NCI-H2081 (cell line): ENCODE results near the gene FYN.
"Not testable (repeated sequence)": the region's sequence is repeated elsewhere in the genome, so short reads cannot be mapped to it uniquely, and the experiment has no call there.

Source experiments
- DNase-seq, 2 experiments: peaks; one replicate each; lab custom pipeline; 2025; lab: John Stamatoyannopoulos, UW

The FYN gene

DNA sequence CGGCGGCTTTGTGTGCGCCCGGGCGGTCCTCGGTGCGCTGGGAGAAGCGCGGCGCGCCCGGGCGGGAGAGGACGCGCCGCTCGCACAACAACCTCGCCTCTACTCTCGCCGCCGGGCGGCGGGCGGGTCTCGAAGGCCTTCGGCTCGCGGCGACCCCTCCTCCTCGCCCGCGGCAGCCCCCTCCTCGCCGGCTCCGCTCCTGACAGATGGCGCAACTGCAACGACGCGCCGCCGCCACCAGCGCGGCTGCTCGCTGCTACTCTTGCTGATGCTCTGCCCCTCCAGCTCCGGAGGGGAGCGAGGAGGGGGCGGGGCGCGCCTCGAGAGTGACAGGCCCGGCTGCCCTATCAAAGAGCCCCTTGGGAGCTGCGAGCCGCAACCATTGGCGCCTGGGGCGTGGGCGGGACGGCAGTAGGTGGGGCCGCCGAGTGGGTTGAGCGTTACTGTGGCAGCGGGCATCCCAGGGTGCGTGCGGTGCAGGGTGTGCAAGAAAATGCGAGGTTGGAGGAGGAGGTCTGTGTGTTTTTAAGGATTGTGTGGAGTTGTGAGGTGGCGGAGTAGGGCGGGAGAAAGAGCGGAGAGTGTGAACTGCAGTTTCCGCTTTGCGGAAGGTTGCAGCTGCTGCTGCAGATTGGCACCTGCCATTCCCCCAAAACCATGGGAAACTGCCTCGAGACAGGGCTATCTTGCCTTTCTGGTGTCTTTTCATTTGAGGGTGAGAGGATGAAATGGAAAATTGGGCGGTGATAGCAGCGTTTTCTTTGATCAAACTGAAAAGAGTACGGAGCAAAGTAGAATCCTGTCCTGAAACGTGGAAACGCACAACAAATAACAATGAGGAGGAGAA is at the start of gene FYN:
Gene FYN (minus strand): TSS at position 275 of the 847 bp plus-strand sequence. CDS start 153,401 bp downstream, outside the sequence.
- DNase-seq = peak; percentile 92 to 94

- peak in 1 of 2 experiments; percentile 70 for DNase-seq
Measured at GRCh38 chr6:111922454-111923297, 49.4 kb upstream of the FYN start.

DNA sequence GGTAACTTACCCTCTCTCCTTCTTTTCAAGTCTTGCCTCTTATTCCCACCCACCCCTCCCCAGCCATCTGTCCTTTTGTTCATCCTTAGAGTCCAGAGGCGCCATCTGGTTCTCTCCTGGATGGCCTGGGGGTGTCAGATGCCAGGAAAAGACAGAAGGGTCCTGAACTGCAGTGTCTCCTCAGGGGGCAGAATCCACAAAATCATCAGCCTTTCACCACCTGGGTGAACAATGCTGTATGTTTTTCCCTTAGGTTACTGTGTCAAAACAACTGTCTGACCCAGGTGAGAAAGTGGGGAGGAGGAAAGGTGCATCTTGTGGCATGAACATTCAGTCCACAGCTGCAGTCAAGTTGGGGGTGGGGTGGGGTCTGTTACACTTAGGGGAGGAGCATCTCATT is 47.9 kb upstream of the FYN start:
- DNase-seq = no peak

- DNase-seq = no peak
Measured at GRCh38 chr6:111920578-111920977, 47.3 kb upstream of the FYN start.

DNA sequence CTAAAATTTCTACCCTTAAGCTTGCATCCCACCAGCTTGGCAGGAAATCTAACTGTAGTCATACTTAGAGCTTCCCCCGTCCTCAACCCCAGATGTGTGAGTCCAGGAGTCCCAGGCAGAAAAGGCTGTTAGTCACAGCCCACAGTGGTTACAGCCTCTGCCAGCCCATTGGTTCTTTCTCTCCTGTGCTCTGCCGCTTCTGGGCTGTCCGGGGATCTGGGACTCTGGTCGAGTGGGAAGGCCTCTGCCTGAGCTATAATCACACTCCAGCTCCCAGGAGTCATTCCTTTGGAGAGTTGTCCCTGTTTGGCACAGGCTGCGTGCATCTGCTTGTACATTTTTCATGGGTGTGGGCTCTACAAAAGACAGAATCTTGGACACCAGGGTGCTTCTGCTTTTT is 45.6 kb upstream of the FYN start:
- no peak for DNase-seq

DNA sequence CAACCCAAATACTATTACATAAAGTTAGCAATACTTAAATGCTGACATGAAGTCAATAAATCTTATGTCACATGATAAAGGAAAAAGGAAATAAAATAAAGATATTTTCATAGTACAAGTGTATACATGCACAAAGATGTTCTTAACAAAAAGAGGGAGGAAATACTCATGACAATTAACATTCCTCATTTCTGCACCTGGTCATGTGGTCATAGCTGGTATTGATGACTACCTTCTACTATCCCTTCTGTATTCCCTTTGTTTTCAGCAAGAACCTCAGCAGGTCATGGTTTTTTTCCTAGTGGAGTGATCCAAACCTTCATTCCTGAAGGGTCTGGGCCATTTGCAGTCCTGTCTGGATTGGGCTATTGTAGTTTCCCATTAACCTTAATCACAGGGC is 43.5 kb upstream of the FYN start:
- DNase-seq = no peak

DNA sequence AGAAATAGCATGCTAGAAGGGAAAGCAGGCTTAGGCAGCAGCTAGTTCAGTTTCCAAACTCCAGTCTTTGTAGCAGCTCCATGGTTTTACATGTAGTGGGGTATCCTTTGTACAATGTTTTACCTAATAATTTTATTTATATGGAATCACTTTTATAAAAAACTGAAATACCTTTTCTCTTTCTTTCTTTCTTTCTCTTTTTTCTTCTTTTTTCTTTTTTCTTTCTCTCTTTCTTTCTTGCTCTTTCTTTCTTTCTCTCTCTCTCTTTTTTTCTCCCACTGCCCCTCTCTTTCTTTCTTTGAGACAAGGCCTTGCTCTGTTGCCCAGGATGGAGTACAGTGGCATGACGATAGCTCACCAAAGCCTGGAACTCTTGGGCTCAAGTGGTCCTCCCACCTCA is 41.4 kb upstream of the FYN start:
- DNase-seq = no peak

DNA sequence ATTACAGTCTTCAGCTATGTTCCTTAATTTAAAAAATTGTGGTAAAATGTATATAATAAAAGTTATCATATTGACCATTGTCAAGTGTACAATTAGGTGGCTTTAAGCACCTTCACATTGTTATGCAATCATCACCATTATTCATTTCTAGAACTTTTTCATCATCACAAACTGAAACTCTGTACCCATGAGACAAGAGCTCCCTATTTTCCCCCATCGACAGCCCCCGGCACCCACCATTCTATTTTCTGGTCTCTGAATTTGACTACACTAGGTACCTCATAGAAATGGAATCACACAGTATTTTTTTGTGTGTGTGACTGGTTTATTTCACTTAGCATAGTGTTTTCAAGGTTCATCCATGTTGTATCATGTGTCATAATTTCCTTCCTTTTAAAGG is 39.7 kb upstream of the FYN start:
- no peak for DNase-seq

- DNase-seq = no peak
Measured at GRCh38 chr6:111911428-111911827, 38.2 kb upstream of the FYN start.

DNA sequence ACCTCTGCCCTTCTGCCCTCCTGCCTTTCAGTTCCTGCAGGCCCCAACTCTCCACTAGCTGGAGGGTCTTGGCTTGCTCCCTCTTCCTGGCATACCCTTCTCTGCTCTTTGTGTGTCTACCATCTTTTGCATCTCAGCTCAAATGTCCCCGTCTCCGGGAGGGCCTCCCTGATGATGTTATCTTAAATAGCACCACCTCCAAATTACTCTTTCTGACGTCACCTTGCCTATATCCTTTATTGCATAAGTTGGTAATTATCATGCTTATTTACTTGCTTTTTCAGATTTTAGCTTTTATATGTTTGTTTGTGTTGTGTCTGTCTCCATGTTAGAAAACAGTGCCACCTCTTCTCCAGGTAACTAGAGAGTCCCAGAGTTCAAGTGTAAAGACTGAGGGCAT is 36.0 kb upstream of the FYN start:
- DNase-seq = no peak

DNA sequence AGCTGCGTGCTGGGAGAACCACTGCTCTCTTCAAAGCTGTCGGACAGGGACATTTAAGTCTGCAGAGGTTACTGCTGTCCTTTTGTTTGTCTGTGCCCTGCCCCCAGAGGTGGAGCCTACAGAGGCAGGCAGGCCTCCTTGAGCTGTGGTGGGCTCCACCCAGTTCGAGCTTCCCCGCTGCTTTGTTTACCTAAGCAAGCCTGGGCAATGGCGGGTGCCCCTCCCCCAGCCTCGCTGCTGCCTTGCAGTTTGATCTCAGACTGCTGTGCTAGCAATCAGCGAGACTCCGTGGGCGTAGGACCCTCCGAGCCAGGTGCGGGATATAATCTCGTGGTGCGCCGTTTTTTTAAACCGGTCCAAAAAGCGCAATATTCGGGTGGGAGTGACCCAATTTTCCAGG is 35.1 kb upstream of the FYN start:
- not testable (repeated sequence) for DNase-seq

DNA sequence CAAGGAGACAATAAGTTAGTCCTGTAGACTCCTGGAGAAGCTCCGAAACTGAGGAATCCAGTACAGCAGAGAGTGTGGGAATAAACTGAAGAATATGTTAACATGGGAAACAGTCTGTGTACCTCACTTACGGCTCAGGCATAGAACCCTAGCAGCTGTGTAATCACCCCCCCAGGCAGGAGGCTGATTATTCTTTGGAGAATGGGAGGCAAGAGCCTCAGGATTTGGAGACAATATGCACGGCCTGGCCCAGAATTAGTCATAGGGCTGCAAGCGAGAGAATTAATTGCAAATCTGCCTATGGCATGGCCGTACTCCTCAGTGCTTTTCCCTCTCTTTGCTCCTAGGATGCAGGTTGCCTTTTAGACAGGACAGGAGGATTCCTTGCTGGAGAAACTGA is 27.5 kb upstream of the FYN start:
- no peak for DNase-seq

- no peak for DNase-seq
Measured at GRCh38 chr6:111899531-111899930, 26.3 kb upstream of the FYN start.

DNA sequence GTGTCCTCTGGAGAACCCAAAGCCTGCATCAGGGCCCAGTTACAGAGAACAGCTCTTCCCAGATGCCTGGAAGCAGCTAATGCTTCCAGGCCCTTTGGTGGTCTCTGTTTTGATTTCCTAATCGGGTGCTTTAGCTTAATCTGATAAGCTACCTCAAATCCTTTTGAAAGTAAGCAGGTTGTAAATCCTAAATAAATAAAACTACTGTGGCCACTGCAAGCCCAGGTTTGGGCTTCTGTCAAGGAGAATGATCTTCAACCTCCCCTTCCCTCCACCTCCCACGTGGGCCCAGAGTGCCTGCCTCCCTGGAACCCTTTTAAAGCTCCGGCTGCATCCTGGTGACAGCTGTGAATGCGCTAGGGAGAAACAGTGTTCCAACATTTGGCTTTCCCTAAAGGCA is 25.2 kb upstream of the FYN start:
- DNase-seq = no peak

DNA sequence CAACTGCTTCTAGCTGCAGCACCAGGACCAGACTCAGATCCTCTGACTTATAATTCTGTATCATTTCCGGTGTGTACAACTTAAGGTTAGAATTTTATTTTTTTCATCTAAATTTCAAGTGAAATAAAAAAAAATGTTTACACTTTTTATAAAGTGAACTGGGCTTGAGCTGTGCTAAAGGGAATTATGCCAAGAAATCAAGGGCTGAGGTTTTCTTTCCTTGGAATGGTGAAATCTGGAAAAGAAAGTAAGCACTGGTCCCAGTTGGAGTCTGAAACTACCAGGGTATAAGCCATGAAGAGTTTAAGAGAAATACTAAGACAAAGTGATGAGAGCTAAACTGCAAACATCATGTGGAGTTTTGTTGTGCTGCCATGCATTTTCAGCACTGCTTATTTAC is 21.7 kb upstream of the FYN start:
- DNase-seq = no peak

DNA sequence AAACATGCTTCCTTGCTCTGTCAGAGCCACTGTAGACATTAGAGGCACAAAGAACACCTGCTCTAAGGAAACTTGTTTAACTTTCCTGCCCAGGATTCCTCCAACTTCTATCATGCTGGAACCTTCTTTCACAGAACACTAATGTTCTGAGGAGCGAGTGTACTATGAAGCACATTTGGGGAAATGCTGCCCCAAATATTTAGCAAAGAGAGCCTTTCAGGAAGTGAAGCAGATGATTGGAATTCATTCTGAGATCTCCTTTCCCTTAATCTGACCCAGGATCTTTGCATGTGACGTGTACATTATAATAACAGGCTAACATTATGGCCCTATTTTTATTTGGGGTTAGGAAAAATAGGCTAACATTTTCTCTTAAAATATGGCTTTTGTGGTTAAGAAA is 21.0 kb upstream of the FYN start:
- no peak for DNase-seq

GRCh38 chr6:111892431-111892830 is 19.2 kb upstream of the FYN start:
- DNase-seq = no peak

- DNase-seq = no peak
Measured at GRCh38 chr6:111890988-111891387, 17.7 kb upstream of the FYN start.

GRCh38 chr6:111888928-111889695 is 15.9 kb upstream of the FYN start:
- peak; percentile 9 to 39 for DNase-seq

GRCh38 chr6:111886793-111887192 is 13.5 kb upstream of the FYN start:
- DNase-seq = not testable (repeated sequence)

GRCh38 chr6:111885373-111886027 is 12.2 kb upstream of the FYN start:
- DNase-seq = no peak

- no peak for DNase-seq
Measured at GRCh38 chr6:111884068-111884467, 10.8 kb upstream of the FYN start.
